ENCODE measurements around the gene PRR14L. TPM values are rescaled to one million over a fixed set of nuclear protein-coding genes. Genes with fewer than 3 reads are reported as not detected.

The PRR14L gene
- total and polyA plus RNA-seq, 2 experiments from 2014 or later = 7.6 to 15.2 TPM

- Histone ChIP-seq H4K20me1 (ENCODE audit: insufficient read depth) (no peaks in the 10 kb centered on the region), H3K27me3 (replicated peaks; ENCODE audit: insufficient read depth) (no peaks in the 10 kb centered on the region), H3K9me2 (ENCODE audit: insufficient read depth) (no peaks in the 10 kb centered on the region), H3K4me2 (ENCODE audit: unreplicated experiment) (no peak overlapping the region), H3K27ac (no peak overlapping the region), H3K4me1 (ENCODE audit: insufficient read depth) (peaks cover 34% of the 10 kb centered on the region), H3K4me3 (no peak overlapping the region), H3K79me2 (ENCODE audit: insufficient read depth) (peaks cover 77% of the 10 kb centered on the region), H3K9ac (no peak overlapping the region; the same call in 1 of the 2 replicates), H3K9me3 (ENCODE audit: low read depth) (no peaks in the 10 kb centered on the region), H2AFZ (no peak overlapping the region), H3K36me3 (ENCODE audit: low read depth) (peaks cover 5% of the 10 kb centered on the region; the same call in 1 of the 2 replicates), H3F3A (ENCODE audit: insufficient read depth) (peaks cover 36% of the 10 kb centered on the region)
- no peak for TF ChIP-seq EZH2phosphoT487 (IDR thresholded peaks at IDR 0.05; ENCODE audit: insufficient read depth, low read depth)
- no peak for TF ChIP-seq EZH2 (IDR thresholded peaks at IDR 0.05; ENCODE audit: insufficient read depth, poor library complexity, severe bottlenecking)
- no peak for DNase-seq
- in situ Hi-C loops (cut with MboI) = no loop called here
- 76 to 81% methylated on average over 4 of the region's 4 CpGs for WGBS, 2 experiments (ENCODE audit: low coverage in 1 of 2, low lambda C conversion rate in 2 of 2, missing lambda C conversion rate in 2 of 2)
These were observed 98.3 kb downstream of the PRR14L start for GRCh38 chr22:31651664-31652063.

DNA sequence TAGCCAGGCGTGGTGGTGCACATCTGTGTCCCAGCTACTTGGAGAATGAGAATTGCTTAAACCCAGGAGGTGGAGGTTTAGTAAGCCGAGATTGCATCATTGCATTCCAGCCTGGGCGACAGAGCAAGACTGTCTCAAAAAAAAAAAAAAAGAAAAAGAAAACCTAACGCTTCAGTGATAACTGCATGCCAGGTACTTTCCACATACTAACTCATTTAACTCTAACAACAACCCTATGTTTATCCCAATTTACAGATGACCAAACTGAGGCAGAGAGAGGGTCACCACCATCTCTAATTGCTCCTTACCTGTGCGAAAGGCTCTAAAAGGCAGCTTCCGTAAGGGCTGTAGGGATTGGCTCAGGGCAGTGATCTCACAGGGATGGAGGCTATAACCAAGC is 99.5 kb downstream of the PRR14L start:
- TF ChIP-seq EZH2phosphoT487 (IDR thresholded peaks at IDR 0.05; ENCODE audit: insufficient read depth, low read depth) (no peak), EZH2 (IDR thresholded peaks at IDR 0.05; ENCODE audit: insufficient read depth, poor library complexity, severe bottlenecking) (no peak)
- in situ Hi-C loops (cut with MboI) = no loop called here
- no peak overlapping the region for H3K4me3 ChIP-seq
- peaks cover 43% of the 10 kb centered on the region for H3F3A ChIP-seq (ENCODE audit: insufficient read depth)
- H3K27ac ChIP-seq = peak overlapping the region; percentile 87
- peaks cover 65% of the 10 kb centered on the region for H3K79me2 ChIP-seq (ENCODE audit: insufficient read depth)
- no peaks in the 10 kb centered on the region for H3K9me3 ChIP-seq (ENCODE audit: low read depth)
- WGBS, 2 experiments (ENCODE audit: low coverage in 1 of 2, low lambda C conversion rate in 2 of 2, missing lambda C conversion rate in 2 of 2) = 34 to 35% methylated on average over 6 of the region's 6 CpGs
- no peak overlapping the region for H2AFZ ChIP-seq
- DNase-seq = peak; percentile 87
- H3K9me2 ChIP-seq (ENCODE audit: insufficient read depth) = no peaks in the 10 kb centered on the region
- peak overlapping the region; percentile 23 for H3K4me2 ChIP-seq (ENCODE audit: unreplicated experiment)
- peaks cover 5% of the 10 kb centered on the region; the same call in 1 of the 2 replicates for H3K36me3 ChIP-seq (ENCODE audit: low read depth)
- peak overlapping the region; percentile 58 for H3K9ac ChIP-seq
- H4K20me1 ChIP-seq (ENCODE audit: insufficient read depth) = no peaks in the 10 kb centered on the region
- H3K27me3 ChIP-seq (replicated peaks; ENCODE audit: insufficient read depth) = no peaks in the 10 kb centered on the region
- peaks cover 44% of the 10 kb centered on the region for H3K4me1 ChIP-seq (ENCODE audit: insufficient read depth)

- Histone ChIP-seq H3K36me3 (ENCODE audit: low read depth) (peaks cover 5% of the 10 kb centered on the region; the same call in 1 of the 2 replicates), H3K4me2 (ENCODE audit: unreplicated experiment) (peak overlapping the region; percentile 56), H3K9ac (peak overlapping the region; percentile 84), H2AFZ (no peak overlapping the region), H3F3A (ENCODE audit: insufficient read depth) (peaks cover 58% of the 10 kb centered on the region), H3K9me2 (ENCODE audit: insufficient read depth) (no peaks in the 10 kb centered on the region), H3K4me1 (ENCODE audit: insufficient read depth) (peaks cover 52% of the 10 kb centered on the region), H4K20me1 (ENCODE audit: insufficient read depth) (no peaks in the 10 kb centered on the region), H3K4me3 (no peak overlapping the region), H3K27me3 (replicated peaks; ENCODE audit: insufficient read depth) (no peaks in the 10 kb centered on the region), H3K79me2 (ENCODE audit: insufficient read depth) (peaks cover 57% of the 10 kb centered on the region), H3K27ac (peak overlapping the region; percentile 99), H3K9me3 (ENCODE audit: low read depth) (no peaks in the 10 kb centered on the region)
- DNase-seq = peak; percentile 95
- in situ Hi-C loops (cut with MboI) = no loop called here
- 65% methylated on average over 11 of the region's 11 CpGs for WGBS, 2 experiments (ENCODE audit: low coverage in 1 of 2, low lambda C conversion rate in 2 of 2, missing lambda C conversion rate in 2 of 2)
- TF ChIP-seq EZH2 (IDR thresholded peaks at IDR 0.05; ENCODE audit: insufficient read depth, poor library complexity, severe bottlenecking) (no peak), EZH2phosphoT487 (IDR thresholded peaks at IDR 0.05; ENCODE audit: insufficient read depth, low read depth) (no peak)
These were observed 102.2 kb downstream of the PRR14L start for GRCh38 chr22:31647523-31648320.

DNA sequence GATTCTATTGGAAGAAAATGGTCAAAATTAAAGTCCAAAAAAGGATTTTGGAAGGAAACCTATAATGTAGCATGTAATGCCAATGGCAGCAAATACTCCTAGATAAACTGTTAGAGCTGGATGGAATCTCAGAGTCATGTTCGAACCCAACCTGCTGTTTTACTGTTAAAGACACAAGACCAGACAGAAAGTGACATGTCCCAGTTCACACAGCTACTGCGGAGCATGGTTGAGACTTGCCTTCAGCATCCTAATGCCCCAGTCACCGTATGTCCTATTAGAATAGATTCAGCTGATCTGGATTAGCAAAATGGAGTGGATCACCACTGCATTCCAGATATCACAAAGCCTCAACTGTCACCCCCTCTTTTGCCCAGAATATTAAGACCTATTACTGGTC is 102.9 kb downstream of the PRR14L start:
- Histone ChIP-seq H3K27me3 (replicated peaks; ENCODE audit: insufficient read depth) (no peaks in the 10 kb centered on the region), H3K79me2 (ENCODE audit: insufficient read depth) (peaks cover 57% of the 10 kb centered on the region), H2AFZ (no peak overlapping the region), H4K20me1 (ENCODE audit: insufficient read depth) (no peaks in the 10 kb centered on the region), H3K9me2 (ENCODE audit: insufficient read depth) (no peaks in the 10 kb centered on the region), H3K36me3 (ENCODE audit: low read depth) (peaks cover 5% of the 10 kb centered on the region; the same call in 1 of the 2 replicates), H3K27ac (peak overlapping the region; percentile 99), H3K4me3 (no peak overlapping the region), H3K4me2 (ENCODE audit: unreplicated experiment) (peak overlapping the region; percentile 39), H3K4me1 (ENCODE audit: insufficient read depth) (peaks cover 52% of the 10 kb centered on the region), H3K9ac (peak overlapping the region; percentile 84), H3K9me3 (ENCODE audit: low read depth) (no peaks in the 10 kb centered on the region), H3F3A (ENCODE audit: insufficient read depth) (peaks cover 57% of the 10 kb centered on the region)
- in situ Hi-C loops (cut with MboI) = no loop called here
- DNase-seq = no peak
- 76 to 78% methylated on average over 3 of the region's 3 CpGs for WGBS, 2 experiments (ENCODE audit: low coverage in 1 of 2, low lambda C conversion rate in 2 of 2, missing lambda C conversion rate in 2 of 2)
- TF ChIP-seq EZH2 (IDR thresholded peaks at IDR 0.05; ENCODE audit: insufficient read depth, poor library complexity, severe bottlenecking) (no peak), EZH2phosphoT487 (IDR thresholded peaks at IDR 0.05; ENCODE audit: insufficient read depth, low read depth) (no peak)

Measured in GM23248 (cell line).